GM12872 (cell line): ENCODE results near the gene ZBBX.

Experiments used
- CTCF ChIP-seq: IDR thresholded peaks from 3 replicates; pipeline ENCODE4 v1.5.1; 2011; ENCODE audit warnings: low read depth, mild to moderate bottlenecking, low read length, moderate library complexity; ENCODE audit not compliant: insufficient read depth

ZBBX gene

DNA sequence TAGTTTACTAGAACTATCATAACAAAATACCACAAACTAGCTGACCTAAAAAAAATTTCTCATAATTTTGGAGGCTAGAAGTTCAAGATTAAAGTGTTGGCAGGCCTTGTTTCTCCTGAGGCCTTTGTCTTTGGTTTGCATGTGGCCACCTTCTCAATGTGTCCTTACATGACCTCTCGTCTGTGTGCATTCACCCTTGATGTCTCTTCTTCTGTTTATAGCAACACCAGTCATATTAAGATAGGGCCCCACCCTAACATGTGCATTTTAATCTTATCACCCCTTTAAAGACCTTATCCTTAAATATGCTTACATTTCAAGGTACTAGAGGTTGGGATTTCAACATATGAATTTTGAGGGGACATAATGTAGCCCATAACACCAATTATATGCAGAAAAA is 177.0 kb downstream of the ZBBX start:
- TF ChIP-seq CTCF: no peak

- TF ChIP-seq CTCF: no peak
These were observed 181.0 kb downstream of the ZBBX start for GRCh38 chr3:167198949-167199600.
